HepG2 (cell line): ENCODE results near the gene GOLGA3. TPM values are rescaled to one million over a fixed set of nuclear protein-coding genes. Genes with fewer than 3 reads are reported as not detected.

Source experiments
- ARID4A ChIP-seq: sonication (generic); formaldehyde crosslinking; IDR thresholded peaks from 2 replicates; pipeline ENCODE4 v1.5.0; 2020; ENCODE audit warnings: mild to moderate bottlenecking, missing genetic modification reagents, borderline replicate concordance
- FOXK1 ChIP-seq: sonication (generic); formaldehyde crosslinking; IDR thresholded peaks from 2 replicates; pipeline ENCODE4 v1.4.0; 2020; ENCODE audit warnings: low read depth, missing genetic modification reagents, borderline replicate concordance
- HMGA1 ChIP-seq: sonication (generic); formaldehyde crosslinking; conservative IDR thresholded peaks from 2 replicates; pipeline ENCODE4 v1.4.0; 2020; ENCODE audit warnings: missing genetic modification reagents
- IKZF4 ChIP-seq: sonication (generic); formaldehyde crosslinking; IDR thresholded peaks from 2 replicates; pipeline ENCODE4 v1.5.1; 2020; ENCODE audit warnings: borderline replicate concordance, mild to moderate bottlenecking, low read depth, missing genetic modification reagents; ENCODE audit errors: not compliant biosample characterization
- LBX2 ChIP-seq: sonication (generic); formaldehyde crosslinking; IDR thresholded peaks from 2 replicates; pipeline ENCODE4 v1.5.0; 2020; ENCODE audit warnings: missing genetic modification reagents, mild to moderate bottlenecking, borderline replicate concordance
- MXI1 ChIP-seq: IDR thresholded peaks from 3 replicates; pipeline ENCODE4 v1.6.1; 2012; ENCODE audit warnings: low read depth, low read length, inconsistent platforms, borderline replicate concordance
- NCOR1 ChIP-seq: fragments of 200-600 bp; sonication (generic); IDR thresholded peaks from 2 replicates; pipeline ENCODE4 v1.7.0; 2017; ENCODE audit warnings: antibody characterized with exemption, low read length, borderline replicate concordance
- PBX2 ChIP-seq: IDR thresholded peaks from 2 replicates; pipeline ENCODE4 v1.6.1; 2016; ENCODE audit warnings: control low read depth
- PHF5A ChIP-seq: IDR thresholded peaks from one replicate; pipeline ENCODE4 v1.6.1; 2018; ENCODE audit warnings: low read depth, missing genetic modification reagents; ENCODE audit not compliant: unreplicated experiment
- PRDM10 ChIP-seq: sonication (generic); formaldehyde crosslinking; IDR thresholded peaks from 2 replicates; pipeline ENCODE4 v1.4.0; 2020; ENCODE audit warnings: low read depth, missing genetic modification reagents
- SP5 ChIP-seq: IDR thresholded peaks from 2 replicates; pipeline ENCODE4 v1.6.1; 2016; ENCODE audit warnings: low read depth, borderline replicate concordance
- ZBTB33 ChIP-seq: sonication (generic); formaldehyde crosslinking; IDR thresholded peaks from 2 replicates; pipeline ENCODE4 v1.4.0; 2020; ENCODE audit warnings: missing genetic modification reagents
- ZNF160 ChIP-seq: sonication (generic); formaldehyde crosslinking; IDR thresholded peaks from 2 replicates; pipeline ENCODE4 v1.8.0; 2022; ENCODE audit warnings: mild to moderate bottlenecking, inconsistent platforms, missing genetic modification reagents
- ZNF367 ChIP-seq: sonication (generic); formaldehyde crosslinking; IDR thresholded peaks from 2 replicates; pipeline ENCODE4 v1.4.0; 2020; ENCODE audit warnings: missing genetic modification reagents, borderline replicate concordance
- ZNF432 ChIP-seq: sonication (generic); formaldehyde crosslinking; IDR thresholded peaks from 2 replicates; pipeline ENCODE4 v1.5.0; 2020; ENCODE audit warnings: missing genetic modification reagents, mild to moderate bottlenecking, borderline replicate concordance
- ZNF562 ChIP-seq: sonication (generic); formaldehyde crosslinking; IDR thresholded peaks from 2 replicates; pipeline ENCODE4 v1.8.0; 2022; ENCODE audit warnings: missing genetic modification reagents, borderline replicate concordance
- ZNF776 ChIP-seq: sonication (generic); formaldehyde crosslinking; IDR thresholded peaks from 2 replicates; pipeline ENCODE4 v1.4.0; 2020; ENCODE audit warnings: mild to moderate bottlenecking, missing genetic modification reagents
- polyA plus RNA-seq, 8 experiments: library from polyadenylated mRNA; depleted of rRNA in 3 of 8; stranded (reverse) in 7 of 8; unstranded in 1 of 8; fragments of >200 nt; fragmentation: Illumina TruSeq in 4 of 8; extraction: Trizol in 4 of 8; gene quantifications; 2 replicates each; pipeline versions ENCODE4 v1.2.1 to v1.2.3, GENCODE V29; 2011 to 2016; ENCODE audit warnings: low read depth in 4 of 8, missing spikeins in 1 of 8, mixed read lengths in 1 of 8; ENCODE audit not compliant: insufficient read depth in 1 of 8
- total RNA-seq, 5 experiments: library from RNA; depleted of rRNA; stranded (reverse); fragments of >200 nt; fragmentation: Illumina TruSeq; extraction: Trizol; gene quantifications; 2 replicates each; pipeline ENCODE4 v1.2.3, GENCODE V29; 2016; ENCODE audit warnings: low read depth in 1 of 5

Gene GOLGA3
- total and polyA plus RNA-seq, 2 of the 13 experiments (the other 11 are each of a cell fraction or from before 2014, with no cell fraction given): 22.0 to 43.0 TPM

- TF ChIP-seq PRDM10 (CRISPR knock-in tag): no peak
- TF ChIP-seq ZNF432 (CRISPR knock-in tag): no peak
- no peak for TF ChIP-seq ZNF367
- no peak for TF ChIP-seq FOXK1 (CRISPR knock-in tag)
- TF ChIP-seq HMGA1: no peak
- TF ChIP-seq ZNF160 (CRISPR knock-in tag): no peak
- TF ChIP-seq ZNF776 (CRISPR knock-in tag): no peak
- peak; percentile 89 for TF ChIP-seq NCOR1
- no peak for TF ChIP-seq IKZF4 (CRISPR knock-in tag)
- TF ChIP-seq ZBTB33 (CRISPR knock-in tag): peak; percentile 99
- no peak for TF ChIP-seq LBX2
- no peak for TF ChIP-seq PBX2 (CRISPR knock-in tag)
- no peak for TF ChIP-seq PHF5A (CRISPR knock-in tag)
- no peak for TF ChIP-seq ARID4A
- no peak for TF ChIP-seq ZNF562
- no peak for TF ChIP-seq MXI1
- TF ChIP-seq SP5 (CRISPR knock-in tag): no peak
These were observed 37.7 kb upstream of the GOLGA3 start (continued) for GRCh38 chr12:132866251-132866828.
